Prostate gland (tissue), 2 donors: ENCODE measurements around the gene PTH2R.

Source experiments
- CTCF ChIP-seq, 4 experiments: fragments of 200-600 bp in 2 of 4; fragments of 450-650 bp in 2 of 4; sonication (generic) in 2 of 4; IDR thresholded peaks; 1 replicate in 3 of 4; 2 replicates in 1 of 4; pipeline ENCODE4 v1.5.1; 2016 to 2019; ENCODE audit warnings: antibody characterized with exemption in 4 of 4, mild to moderate bottlenecking in 2 of 4, moderate library complexity in 2 of 4
- POLR2A ChIP-seq: fragments of 450-650 bp; IDR thresholded peaks from one replicate; pipeline ENCODE4 v1.6.1; 2016; ENCODE audit warnings: antibody characterized with exemption, mild to moderate bottlenecking
- POLR2AphosphoS5 ChIP-seq: sonication (generic); formaldehyde crosslinking; IDR thresholded peaks from one replicate; pipeline ENCODE4 v1.6.1; 2017; ENCODE audit warnings: antibody characterized with exemption

GRCh38 chr2:208407667-208408066 is 1.1 kb downstream of the PTH2R start:
- peak in 1 of 4 experiments; percentile 33 for TF ChIP-seq CTCF (IDR thresholded peaks at IDR 0.05)
- TF ChIP-seq POLR2A, result no peak
- no peak for TF ChIP-seq POLR2AphosphoS5
